HL-60 (cell line): ENCODE results near the gene SUFU.

Source experiments
- DNase-seq, 2 experiments: peaks; one replicate each; pipeline ENCODE4 v3.0.0-alpha.2; 2010 to 2020; ENCODE audit warnings: low read depth in 1 of 2, low spot score in 1 of 2
- H3K27ac ChIP-seq: fragments of 250-450 bp; sonication (Bioruptor Pico); replicated peaks from 2 replicates; pipeline ENCODE4 v1.5.1; 2020; ENCODE audit warnings: mild to moderate bottlenecking, moderate library complexity
- H3K27me3 ChIP-seq: fragments of 250-450 bp; sonication (Bioruptor Pico); 2 replicates; pipeline ENCODE4 v1.5.1; 2021; ENCODE audit warnings: mild to moderate bottlenecking, moderate library complexity; ENCODE audit not compliant: insufficient read depth, poor library complexity, severe bottlenecking
- H3K4me3 ChIP-seq: replicated peaks from 2 replicates; pipeline ENCODE4 v1.5.1; 2011; ENCODE audit warnings: mild to moderate bottlenecking, control low read depth, low read length; ENCODE audit not compliant: insufficient read depth
- CTCF ChIP-seq: IDR thresholded peaks from one replicate; pipeline ENCODE4 v1.5.1; 2011; ENCODE audit warnings: low read length, control low read depth, inconsistent platforms; ENCODE audit not compliant: insufficient read depth
- GABPA ChIP-seq: IDR thresholded peaks from 2 replicates; pipeline ENCODE4 v1.6.1; 2012; ENCODE audit warnings: low read depth
- POLR2AphosphoS5 ChIP-seq: IDR thresholded peaks from 2 replicates; pipeline ENCODE4 v1.6.1; 2012; ENCODE audit warnings: low read depth
- REST ChIP-seq: IDR thresholded peaks from 2 replicates; pipeline ENCODE4 v1.6.1; 2012; ENCODE audit warnings: low read depth; ENCODE audit not compliant: insufficient replicate concordance
- SPI1 ChIP-seq: IDR thresholded peaks from 2 replicates; pipeline ENCODE4 v1.6.1; 2012; ENCODE audit warnings: low read depth, mild to moderate bottlenecking, borderline replicate concordance

SUFU gene

GRCh38 chr10:102545265-102545871 is 41.6 kb downstream of the SUFU start:
- DNase-seq = no peak
- TF ChIP-seq CTCF (no peak), GABPA (no peak), SPI1 (no peak), REST (no peak), POLR2AphosphoS5 (no peak)

GRCh38 chr10:102545997-102546396 is 42.2 kb downstream of the SUFU start:
- no peak for DNase-seq

More at GRCh38 chr10:102545265-102545871, 41.6 kb downstream of the SUFU start:
- Histone ChIP-seq H3K27ac (no peak overlapping the region), H3K27me3 (no peaks in the 10 kb centered on the region), H3K4me3 (no peak overlapping the region)

More at GRCh38 chr10:102545997-102546396, 42.2 kb downstream of the SUFU start:
- Histone ChIP-seq H3K27ac (no peak overlapping the region), H3K4me3 (no peak overlapping the region), H3K27me3 (no peaks in the 10 kb centered on the region)
- no peak for TF ChIP-seq SPI1
- no peak for TF ChIP-seq POLR2AphosphoS5
- no peak for TF ChIP-seq REST
- no peak for TF ChIP-seq GABPA
- no peak for TF ChIP-seq CTCF
